ENCODE measurements around the gene MOB3B.

Gene MOB3B

GRCh38 chr9:27540502-27540901 lies 10.9 kb upstream of the MOB3B start:
- no peak for DNase-seq

DNA sequence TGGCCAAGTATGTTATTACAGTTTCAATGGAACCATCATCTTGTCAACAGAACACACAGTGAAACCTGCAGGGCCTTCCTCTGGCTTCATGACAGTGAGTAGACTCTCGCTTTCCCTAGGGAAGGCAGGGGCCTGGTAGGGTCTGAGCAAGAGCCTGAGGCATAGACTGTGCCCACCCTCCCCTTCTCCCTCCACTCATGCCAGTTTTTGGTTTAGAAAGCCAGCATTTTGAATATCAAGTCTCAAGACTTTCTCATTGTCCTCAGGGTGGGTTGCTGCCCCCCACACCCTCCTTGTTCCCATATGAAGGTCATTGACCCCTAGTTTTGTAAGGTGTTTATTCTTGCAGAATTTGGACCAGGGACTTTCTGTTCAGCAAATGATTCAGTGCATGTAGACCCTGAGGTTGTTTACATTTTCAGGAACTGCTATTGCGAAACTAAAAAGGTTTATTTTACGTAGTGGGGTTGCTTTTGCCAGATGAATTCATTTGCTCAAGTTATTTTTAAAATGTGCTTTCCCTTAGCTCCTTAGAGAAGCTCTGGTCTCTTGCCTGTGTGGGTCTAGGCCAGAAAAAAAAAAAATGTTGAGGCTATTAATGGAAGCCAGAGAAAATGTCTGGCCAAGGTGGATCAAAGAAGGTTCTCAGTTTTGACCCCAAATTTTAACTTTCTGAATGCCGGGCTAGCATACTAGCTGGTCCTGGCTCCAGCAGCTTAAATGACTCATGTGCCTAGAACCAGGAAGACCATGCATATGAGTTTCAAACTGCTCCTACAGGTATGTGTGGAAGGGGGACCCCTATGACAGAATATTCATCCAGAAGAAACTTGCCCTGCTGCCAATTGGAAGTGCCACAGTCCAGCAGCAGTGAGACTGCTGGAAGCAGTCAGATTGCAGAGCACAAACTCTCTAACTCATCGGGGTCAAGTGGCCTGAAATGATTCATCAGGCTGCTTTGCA lies 10.1 kb upstream of the MOB3B start:
- no peak for DNase-seq

GRCh38 chr9:27538647-27539046 lies 9.0 kb upstream of the MOB3B start:
- DNase-seq = no peak

DNA sequence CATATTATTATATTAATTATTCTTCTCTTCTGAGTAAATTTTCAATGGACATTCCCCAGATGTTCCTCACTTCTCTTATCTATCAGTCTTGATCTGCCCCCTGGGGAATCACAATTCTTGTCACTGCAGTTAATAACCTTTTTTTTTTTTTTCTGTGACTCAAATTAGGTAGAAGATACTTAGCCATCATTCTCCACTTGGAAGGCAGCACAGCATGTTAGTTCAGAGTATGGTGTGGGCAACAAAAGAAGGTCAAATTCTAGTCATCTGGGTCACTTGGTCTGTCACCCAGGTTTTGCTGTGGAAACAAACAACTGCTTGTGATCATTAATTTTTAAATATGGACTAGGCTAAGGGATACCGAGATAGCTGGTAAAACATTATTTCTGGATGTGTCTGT lies 8.1 kb upstream of the MOB3B start:
- no peak for DNase-seq

GRCh38 chr9:27537027-27537435 lies 7.4 kb upstream of the MOB3B start:
- DNase-seq = no peak

- DNase-seq = no peak
These were observed 6.6 kb upstream of the MOB3B start for GRCh38 chr9:27536168-27536567.

DNA sequence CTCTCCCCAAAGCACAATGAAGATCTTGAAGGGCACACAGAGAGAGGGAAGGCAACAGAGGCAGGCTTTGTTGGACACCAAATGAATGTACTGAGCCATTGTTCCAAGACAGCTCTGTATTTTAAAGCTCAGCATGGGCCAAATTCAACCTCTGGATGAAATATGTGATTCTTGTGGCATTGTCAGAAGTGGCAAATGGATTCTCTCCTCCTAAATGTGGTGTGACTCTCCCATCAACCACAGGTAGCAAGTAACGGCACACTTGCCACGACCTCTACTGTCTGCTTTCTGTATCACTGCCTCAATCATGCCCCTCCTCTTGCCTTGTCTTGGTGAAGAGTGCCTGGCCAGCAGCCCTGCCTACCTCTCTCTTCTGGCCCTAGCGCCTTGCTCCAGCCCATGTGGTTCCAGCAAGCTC lies 6.1 kb upstream of the MOB3B start:
- no peak for DNase-seq

GRCh38 chr9:27534658-27535209 lies 5.1 kb upstream of the MOB3B start:
- no peak for DNase-seq

- no peak for DNase-seq
These were observed 4.5 kb upstream of the MOB3B start for GRCh38 chr9:27534131-27534530.

DNA sequence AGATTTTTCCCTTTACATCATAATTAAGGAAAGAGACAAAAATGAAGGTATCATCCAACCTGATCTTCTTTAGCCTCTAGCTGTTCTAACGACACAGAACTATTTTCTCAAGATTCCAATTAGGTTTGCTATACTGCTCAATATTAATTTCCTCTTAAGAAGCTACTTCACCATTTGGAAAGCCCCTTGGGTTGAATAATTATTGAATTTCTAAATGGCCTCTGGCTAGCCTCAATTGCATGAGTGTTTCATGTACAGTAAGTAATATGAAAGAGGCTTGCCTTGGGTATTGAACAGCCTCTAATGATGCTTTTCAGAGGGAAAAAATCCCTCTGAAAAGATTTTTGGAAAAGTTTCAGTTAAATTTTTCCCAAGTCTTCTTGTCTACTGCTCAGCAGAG lies 3.7 kb upstream of the MOB3B start:
- no peak for DNase-seq

GRCh38 chr9:27532046-27532445 lies 2.4 kb upstream of the MOB3B start:
- DNase-seq = no peak

- DNase-seq = no peak
These were observed 1.5 kb upstream of the MOB3B start for GRCh38 chr9:27530915-27531755.

- DNase-seq = peak; percentile 48
These were observed 713 bp downstream of the MOB3B start for GRCh38 chr9:27528886-27529315.

DNA sequence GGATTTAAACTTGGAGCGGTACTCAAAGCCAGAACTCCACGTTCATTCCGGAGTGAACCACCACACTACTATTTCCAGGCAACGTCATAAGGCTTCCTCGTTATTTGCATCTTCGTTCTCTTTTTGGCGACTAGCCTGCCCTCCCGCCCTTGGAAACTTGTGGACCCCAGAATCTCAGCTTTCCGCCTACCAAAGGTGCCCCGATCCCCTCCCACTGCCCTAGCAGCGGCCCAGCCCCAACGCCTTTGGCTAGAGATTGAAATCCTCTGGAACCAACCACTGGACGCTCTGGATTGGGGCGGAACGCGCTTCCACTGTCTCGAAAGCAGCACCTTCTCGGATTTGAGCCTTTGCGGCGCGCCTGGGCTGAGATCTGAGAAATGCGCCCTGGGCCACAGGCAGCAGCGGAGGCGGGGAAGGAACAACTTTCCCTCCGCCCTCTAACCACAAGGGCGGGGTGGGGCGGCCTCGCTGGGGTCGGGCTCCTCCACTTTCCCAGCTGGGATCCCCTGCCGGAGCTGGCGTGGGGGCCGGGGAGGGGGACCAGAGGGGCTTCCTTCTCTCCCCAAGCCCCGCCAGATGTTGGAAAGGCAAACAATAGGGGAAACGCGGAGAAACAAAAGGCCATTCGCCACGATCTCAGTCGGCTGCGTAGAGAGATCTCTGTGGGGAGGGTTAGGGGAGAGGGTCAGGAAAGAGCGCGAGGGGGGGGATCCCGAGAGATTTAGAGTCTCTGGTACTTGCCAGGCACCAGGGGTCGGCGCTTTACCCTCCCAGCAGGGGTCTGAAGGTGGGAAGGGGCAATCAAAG lies 1.3 kb downstream of the MOB3B start:
- DNase-seq = peak; percentile 51

- DNase-seq = no peak
These were observed 1.9 kb downstream of the MOB3B start for GRCh38 chr9:27527702-27528075.

GRCh38 chr9:27524236-27524635 lies 5.4 kb downstream of the MOB3B start, which contains the start of gene IFNK:
Gene IFNK, plus strand, starts transcription at chr9:27524290. Its CDS starts 47 bp downstream, at chr9:27524337.
- no peak for DNase-seq

DNA sequence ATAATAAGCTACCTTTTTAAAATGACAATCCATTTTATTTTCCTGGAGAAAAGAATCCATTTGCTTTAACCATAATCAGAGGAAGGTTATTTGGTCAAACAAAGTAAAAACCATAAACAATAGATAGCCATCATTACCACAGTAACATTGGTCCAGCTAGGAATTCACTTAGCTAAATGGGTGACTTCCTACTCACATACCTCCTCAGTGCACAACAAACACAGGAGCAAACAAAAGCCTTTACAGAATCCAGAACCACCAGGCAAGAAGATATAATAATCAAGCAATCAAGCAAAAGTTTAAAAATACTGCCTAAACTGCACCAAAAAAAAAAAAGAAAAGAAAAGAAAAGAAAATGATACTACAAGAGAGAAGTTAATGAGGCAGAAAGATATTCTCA lies 6.5 kb downstream of the MOB3B start:
- no peak for DNase-seq

GRCh38 chr9:27520986-27521385 lies 8.6 kb downstream of the MOB3B start:
- no peak for DNase-seq

DNA sequence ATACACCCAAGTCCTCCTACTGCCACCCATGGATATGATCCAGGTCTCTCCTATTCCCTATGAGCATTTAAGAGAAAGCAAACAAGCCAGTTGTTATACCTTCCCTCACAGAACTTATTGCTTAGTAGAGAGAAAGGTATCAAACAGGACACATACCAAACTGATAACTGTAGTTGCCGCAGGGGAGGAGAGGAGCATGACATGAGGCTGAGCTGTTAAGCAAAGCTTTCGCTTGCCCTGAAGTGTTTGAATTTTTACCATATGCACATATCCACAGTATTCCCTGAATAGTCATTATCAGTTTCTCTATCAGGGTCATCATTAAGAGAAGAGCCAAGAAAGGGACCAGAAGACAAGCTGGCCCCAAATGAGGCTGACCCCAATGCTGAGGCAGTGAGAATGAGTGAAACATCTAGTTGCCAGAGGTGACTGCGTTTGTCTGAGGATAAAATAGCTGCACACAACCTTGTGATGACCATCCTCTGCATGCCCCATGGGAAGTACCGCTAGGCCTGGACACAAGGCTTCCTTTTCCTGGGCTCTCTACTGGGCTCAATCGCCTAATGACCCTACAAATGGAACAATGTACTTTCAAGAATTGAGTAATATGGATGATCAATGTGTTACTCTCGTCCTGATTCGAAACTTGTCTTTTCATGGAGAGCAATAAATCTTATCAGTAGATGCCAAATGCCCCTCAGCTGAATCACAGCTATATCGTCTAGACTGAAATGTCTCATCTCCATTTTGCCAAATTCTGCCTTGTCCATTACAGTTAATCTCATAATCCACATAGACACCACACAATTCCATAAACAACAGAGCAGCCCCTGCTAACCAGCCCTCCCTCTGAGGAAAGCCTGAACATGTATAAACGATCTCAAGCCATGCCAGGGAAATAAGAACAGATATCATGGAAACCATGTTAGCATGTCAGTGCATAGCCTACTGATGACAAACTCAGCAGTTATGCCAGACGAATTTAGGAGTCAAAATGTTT lies 9.8 kb downstream of the MOB3B start:
- no peak for DNase-seq

DNA sequence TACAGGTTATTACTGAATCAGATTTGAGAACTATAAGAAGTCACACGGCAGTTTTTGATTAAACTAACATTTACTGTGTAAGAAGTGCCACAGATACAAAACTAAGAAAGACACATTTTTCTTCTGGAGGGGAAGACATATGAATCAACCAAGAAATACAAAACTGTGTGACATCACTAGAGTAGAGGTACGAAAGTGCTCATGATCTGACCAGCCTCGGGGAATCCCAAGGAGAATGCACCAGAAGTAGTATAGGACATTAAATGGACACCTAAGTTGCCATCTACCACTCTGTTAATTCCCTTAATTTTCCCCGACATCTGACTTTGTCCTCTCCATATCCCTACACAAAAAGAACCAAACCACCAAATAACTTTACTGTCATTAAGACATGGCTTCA lies 10.8 kb downstream of the MOB3B start:
- DNase-seq = no peak

DNA sequence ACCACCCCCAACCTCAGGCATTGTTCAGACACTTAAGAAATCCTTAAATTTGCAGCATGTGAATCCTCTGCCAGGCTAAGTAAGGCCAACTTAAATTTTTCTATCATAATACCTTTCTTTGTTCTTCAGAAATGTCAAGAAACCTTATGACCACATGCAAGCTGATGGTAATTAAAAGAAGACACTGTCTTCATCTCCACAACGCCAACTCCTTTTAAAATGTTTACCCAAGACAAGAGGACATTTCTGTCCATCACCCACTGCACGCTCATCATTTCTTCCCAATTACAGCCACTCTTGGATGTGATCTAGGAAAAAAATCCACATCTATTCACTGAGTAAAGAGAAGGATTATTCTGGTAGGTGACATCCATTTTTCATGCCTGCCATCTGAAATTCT lies 11.6 kb downstream of the MOB3B start:
- no peak for DNase-seq

Measured in activated naive CD4-positive, alpha-beta T cell treated with Interleukin-2 at 50 U/mL for 16 hours (primary cell).